LoVo (cell line): Measurements from ENCODE around the gene WDR45B.

Source experiments
- DNase-seq: peaks from one replicate; pipeline ENCODE4 v3.0.0-alpha.2; 2016; ENCODE audit warnings: low spot score

The WDR45B gene

GRCh38 chr17:82648165-82648668 lies at the start of gene WDR45B:
WDR45B (minus strand) TSS chr17:82648444; CDS start chr17:82648340, 104 bp downstream.
- DNase-seq: peak; percentile 93

GRCh38 chr17:82697808-82698064 lies 49.5 kb upstream of the WDR45B start:
- DNase-seq: no peak

DNA sequence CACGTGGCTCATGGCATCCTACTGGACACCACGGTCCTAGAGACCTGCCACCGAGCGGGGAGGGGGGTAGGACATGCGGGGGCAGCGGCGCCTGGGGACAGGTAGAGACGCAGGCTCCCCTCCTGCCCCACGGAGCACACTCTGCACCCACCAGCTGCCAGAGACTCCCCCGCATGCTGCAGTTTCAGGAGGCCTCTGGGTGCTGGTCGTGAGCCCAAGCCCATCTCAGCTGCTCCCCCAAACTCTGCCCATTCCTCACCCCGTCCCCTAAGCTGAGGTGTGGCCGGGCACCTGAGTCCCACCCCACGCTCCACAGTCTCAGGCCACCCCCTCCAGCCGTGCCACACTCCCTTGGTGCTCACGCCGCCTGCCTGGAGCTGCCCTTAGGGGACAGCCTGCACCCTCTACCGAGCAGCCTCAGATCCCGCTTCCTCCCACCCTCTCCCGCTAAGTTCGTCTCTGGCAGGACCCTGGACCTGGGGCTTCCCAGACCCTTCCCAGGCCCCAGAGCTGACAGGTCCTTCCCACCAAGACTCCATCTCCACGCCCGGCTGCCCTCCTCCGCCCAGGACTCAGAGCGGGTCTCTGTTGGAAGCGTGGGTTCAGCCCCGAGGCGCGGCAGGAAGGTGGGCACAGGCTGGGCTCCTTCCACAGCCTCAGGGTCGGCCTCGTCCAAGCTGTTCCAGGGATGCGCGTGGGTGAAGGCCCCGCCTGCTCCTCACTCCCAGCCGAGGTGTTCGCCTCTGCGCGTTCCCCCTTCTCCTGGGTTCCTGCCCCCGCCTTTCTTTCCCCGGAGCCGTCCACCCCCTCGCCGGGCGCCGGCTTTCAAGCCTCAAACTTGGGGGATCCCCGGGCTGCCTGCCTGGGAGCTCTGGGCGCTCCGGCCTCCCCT lies 48.9 kb upstream of the WDR45B start:
- DNase-seq: no peak

DNA sequence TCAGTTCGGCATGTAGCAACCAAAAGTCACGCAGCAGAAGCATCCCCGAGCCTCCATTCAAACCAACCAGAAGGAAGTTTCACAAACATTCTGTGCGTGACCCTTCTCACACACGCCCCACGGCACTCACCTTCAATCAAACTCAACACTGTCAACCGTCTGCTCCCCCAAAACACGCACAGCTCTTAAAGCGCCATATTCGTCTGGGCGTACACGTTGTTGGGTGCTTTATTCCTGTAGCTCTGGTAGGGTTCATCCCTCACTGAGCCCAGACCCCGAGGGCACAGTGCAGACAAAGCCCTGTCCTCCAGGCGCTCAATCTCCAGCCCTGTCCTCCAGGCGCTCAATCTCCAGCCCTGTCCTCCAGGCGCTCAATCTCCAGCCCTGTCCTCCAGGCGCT lies 48.0 kb upstream of the WDR45B start:
- DNase-seq: no peak

DNA sequence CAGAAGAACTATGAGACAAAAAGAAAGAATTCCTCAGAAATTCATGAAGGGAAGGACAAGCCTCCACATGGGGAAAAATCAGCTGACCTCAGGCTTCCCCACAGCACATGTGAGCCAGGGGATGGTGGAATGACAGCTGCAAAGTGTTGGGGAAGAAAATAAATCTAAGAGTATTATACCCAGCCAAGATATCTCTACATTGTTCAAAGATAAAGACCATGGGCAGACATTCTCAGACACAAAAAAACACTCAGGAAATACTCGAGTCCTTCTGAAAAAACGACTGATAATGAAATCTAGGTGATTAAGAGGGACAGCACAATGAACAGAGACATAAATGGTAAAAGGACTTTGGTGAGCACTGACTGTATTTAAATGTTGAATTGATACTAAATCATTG lies 46.4 kb upstream of the WDR45B start:
- DNase-seq: no peak

- no peak for DNase-seq
These were observed 45.1 kb upstream of the WDR45B start for GRCh38 chr17:82693168-82693867.

GRCh38 chr17:82692268-82692667 lies 44.0 kb upstream of the WDR45B start:
- DNase-seq: no peak

- DNase-seq: no peak
These were observed 43.5 kb upstream of the WDR45B start for GRCh38 chr17:82691714-82692113.

- DNase-seq: no peak
These were observed 42.7 kb upstream of the WDR45B start for GRCh38 chr17:82690786-82691489.

GRCh38 chr17:82689077-82689476 lies 40.8 kb upstream of the WDR45B start:
- DNase-seq: no peak

DNA sequence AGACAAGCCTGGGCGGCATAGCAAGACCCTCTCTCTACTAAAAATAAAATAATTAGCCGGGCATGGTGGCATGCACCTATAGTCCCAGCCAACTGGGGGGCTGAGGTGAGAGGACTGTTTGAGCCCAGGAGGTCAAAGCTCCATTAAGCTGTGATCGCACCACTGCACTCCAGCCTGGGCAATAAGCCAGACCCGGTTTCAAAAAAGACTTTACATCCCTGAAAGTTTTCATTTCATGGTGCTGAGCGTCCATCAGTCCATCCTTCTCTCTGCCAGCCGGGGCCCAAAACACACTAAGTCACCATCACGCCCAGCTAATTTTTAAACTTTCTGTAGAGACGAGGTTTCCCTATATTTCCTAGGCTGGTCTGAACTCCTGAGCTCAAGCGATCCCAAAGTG lies 39.6 kb upstream of the WDR45B start:
- no peak for DNase-seq

GRCh38 chr17:82687375-82687861 lies 39.2 kb upstream of the WDR45B start:
- no peak for DNase-seq

DNA sequence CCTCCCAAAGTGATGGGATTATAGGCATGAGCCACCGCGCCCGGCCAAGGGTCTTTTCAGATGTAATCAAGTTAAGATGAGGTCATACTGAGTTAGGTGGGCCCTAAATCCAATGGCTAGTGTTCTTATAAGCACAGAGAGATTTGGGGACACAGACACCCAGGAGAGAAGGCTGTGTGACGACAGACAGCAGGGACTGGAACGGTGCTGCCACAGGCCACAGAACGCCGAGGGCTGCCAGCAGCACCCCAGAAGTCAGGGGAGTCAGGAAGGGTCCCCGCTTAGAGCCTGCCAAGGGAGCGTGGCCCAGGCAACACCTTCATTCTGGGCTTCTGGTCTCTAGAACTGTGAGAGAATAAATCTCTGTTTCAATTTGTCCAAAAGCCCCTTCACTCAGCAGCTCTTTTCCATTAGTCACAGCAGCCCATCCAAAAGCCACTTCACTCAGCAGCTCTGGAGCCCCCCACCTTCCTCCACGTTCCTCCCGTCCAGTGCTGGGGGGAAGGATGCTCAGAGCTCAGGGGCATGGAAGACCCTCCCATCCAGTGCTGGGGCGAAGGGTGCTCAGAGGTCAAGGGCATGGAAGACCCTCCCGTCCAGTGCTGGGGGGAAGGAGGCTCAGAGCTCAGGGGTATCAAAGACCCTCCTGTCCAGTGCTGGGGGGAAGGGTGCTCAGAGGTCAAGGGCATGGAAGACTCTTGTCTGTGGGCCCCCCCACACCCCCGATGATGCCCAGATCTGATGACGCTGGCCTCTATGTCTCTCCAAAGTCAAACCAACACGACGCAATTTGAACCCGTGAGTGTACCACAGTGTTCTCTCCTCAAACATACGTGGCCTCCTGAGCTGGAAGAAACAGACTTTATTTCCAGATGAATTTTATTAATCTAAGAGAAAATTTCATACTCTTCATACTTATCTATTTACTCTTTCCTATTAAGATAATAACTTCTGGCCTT lies 38.4 kb upstream of the WDR45B start:
- DNase-seq: no peak

- no peak for DNase-seq
These were observed 37.0 kb upstream of the WDR45B start for GRCh38 chr17:82685291-82685690.

DNA sequence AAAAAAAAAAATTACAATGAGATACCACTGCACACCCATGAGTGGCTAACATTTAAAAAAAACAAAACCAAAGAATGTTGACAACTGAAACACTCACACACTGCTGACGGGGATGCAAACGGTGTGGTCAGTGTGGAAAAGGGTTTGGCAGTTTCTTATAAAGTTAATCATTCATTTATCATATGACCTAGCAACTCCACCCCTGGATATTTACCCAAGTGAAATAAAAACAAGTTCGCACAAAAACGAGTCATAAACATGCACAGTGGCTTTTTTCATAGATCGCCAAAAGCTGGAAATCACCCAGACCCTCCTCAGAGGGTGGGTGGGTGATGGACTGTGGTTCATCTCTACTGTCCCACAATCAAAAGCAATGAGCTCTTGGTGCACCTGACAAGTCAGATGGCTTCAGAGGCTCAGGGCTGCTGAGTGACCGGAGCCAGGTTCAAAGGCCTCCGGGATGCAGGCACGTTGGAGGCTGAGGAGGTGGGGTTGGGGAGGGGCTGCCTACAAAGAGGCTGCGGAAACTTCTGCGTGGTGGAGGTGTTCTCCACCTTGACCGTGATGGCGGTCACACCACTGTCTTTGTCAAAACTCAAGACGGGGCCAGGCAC lies 36.1 kb upstream of the WDR45B start:
- DNase-seq: peak; percentile 77

GRCh38 chr17:82683534-82683933 lies 35.3 kb upstream of the WDR45B start:
- no peak for DNase-seq

- DNase-seq: no peak
These were observed 33.3 kb upstream of the WDR45B start for GRCh38 chr17:82681547-82681946.

DNA sequence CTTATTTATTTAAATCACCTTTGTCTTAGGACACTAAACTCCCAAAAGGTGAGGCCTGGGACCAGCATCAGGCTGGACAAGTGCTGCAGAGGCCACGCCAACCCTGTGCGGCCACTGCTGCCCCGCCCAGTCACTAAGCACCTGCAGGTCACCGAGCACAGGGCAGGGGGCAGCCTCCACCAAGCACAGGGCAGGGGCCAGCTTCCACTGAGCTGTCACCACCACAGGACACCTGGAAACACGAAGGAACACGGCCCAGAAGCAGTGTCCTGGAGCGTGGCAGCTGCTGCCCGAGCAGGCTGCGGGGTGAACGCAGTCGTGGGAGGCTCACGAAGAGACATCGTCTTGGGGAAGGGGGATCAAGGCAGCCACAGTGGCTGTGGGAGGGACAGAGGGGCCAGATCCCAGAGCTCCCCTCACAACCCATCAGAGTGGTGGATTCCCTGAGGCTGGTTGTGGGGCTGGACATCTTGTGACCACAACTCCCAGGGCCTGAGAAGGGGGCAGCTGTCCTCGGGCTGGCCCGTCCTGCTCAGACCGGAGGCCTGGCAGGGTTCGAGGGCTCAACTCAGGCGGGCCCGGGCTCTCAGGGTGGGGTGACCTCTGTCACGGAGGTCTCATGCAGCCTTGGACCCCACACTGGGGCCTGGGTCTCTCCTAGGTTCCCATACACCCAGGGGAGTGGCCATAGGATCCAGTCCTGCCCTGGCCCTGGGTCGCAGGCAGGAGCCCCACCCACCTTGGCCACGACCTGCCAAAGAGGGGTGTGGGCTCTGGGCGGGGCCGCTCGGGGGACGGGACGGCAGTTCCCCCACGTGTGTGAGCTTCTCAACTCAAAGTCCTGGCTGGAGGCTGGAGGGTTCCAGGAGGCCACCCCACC lies 31.6 kb upstream of the WDR45B start:
- DNase-seq: no peak

DNA sequence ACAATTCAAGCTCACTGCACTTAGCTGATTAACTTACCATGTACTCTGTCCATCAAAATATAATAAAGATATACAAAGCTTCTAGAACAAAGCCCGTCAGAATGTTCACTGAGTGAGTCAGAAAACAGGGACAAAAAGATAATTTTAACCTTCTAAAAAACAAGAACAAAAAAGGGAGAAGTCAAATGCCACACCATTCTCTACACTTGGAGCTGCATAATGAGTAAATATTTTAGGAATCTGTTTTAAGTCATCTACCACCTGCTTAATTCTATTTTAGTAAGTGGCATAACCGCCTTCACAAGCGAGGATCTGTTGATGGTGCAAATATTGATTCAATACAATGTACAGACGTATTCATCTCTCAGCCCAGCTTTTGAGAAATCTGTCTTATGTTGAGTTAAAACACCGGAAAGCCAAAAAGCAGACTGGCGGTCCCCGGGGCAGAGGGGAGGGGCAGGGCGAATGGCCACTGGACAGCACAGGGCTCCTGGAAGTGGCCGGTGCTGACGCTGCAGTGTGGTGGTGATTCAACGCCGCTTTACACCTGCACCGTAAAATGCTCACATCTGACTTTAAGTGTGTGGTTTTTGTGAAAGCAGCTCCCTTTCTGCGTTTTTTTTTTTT lies 30.1 kb upstream of the WDR45B start:
- no peak for DNase-seq
